ENCODE results near the gene SGCD.

- TF ChIP-seq CTCF (IDR thresholded peaks at IDR 0.05; ENCODE audit: insufficient read depth, low read length): no peak
- TF ChIP-seq, protein P1, sequence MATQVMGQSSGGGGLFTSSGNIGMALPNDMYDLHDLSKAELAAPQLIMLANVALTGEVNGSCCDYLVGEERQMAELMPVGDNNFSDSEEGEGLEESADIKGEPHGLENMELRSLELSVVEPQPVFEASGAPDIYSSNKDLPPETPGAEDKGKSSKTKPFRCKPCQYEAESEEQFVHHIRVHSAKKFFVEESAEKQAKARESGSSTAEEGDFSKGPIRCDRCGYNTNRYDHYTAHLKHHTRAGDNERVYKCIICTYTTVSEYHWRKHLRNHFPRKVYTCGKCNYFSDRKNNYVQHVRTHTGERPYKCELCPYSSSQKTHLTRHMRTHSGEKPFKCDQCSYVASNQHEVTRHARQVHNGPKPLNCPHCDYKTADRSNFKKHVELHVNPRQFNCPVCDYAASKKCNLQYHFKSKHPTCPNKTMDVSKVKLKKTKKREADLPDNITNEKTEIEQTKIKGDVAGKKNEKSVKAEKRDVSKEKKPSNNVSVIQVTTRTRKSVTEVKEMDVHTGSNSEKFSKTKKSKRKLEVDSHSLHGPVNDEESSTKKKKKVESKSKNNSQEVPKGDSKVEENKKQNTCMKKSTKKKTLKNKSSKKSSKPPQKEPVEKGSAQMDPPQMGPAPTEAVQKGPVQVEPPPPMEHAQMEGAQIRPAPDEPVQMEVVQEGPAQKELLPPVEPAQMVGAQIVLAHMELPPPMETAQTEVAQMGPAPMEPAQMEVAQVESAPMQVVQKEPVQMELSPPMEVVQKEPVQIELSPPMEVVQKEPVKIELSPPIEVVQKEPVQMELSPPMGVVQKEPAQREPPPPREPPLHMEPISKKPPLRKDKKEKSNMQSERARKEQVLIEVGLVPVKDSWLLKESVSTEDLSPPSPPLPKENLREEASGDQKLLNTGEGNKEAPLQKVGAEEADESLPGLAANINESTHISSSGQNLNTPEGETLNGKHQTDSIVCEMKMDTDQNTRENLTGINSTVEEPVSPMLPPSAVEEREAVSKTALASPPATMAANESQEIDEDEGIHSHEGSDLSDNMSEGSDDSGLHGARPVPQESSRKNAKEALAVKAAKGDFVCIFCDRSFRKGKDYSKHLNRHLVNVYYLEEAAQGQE (IDR thresholded peaks at IDR 0.05; ENCODE audit: insufficient replicate concordance, low read depth): no peak
Observed at GRCh38 chr5:156375895-156376495, 49.0 kb downstream of the SGCD start.
